ENCODE measurements around the gene TMEM108. TPM values are rescaled to one million over a fixed set of nuclear protein-coding genes. Genes with fewer than 3 reads are reported as not detected.

The TMEM108 gene
- total RNA-seq, 2 experiments from 2014 or later = not detected

DNA sequence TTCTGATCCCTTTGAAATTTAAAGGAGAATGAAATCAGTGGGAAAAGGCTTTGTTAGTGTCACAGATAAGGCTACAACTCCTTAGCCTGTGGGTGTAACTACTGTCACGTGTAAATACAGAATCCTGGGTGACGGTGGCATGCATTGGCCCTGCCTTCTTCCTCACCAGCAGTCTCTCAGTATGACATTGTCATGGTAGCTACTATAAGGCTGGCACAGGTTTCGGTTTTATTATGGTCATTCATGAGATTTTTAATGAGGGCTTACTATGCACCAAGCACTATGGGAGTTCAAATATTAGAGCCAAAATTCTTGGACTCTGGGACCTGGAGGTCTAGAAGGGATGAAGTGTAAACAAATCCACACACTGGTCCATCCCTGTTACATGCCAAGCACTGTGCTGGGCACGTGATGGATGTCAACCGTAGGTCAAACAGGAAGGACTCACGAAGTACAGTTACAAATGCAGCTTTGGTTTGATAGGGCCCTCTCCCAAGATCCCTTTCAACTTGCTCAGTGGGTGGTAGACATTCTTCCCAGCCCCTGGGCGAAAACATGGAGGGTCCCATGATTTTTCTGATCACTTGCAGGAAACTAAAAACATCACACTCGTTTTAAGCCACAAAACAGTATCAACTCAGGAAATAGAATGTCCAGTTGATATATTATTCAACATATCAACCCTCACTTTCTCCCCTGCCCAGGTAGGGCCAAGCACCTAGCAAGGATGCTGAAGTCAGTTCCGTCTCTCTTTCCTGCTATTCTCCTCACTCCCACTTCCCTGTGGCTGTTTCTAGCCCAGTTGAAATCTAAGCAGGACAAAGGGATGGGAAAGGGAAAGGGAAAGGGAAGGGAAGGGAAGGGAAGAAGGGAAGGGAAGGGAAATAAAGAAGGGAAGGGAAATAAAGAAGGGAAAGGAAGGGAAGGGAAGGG, 387.0 kb downstream of the TMEM108 start:
- H3K36me3 ChIP-seq (ENCODE audit: insufficient read depth, low read length) = no peaks in the 10 kb centered on the region
- no peaks in the 10 kb centered on the region for H4K20me1 ChIP-seq (ENCODE audit: insufficient read depth, low read length)
- intact Hi-C loops (cut with micrococcal nuclease; ENCODE audit: unreplicated experiment) = loop anchor here (5.0 kb wide), 2 partner anchors 38 to 698 kb away; no protein-coding TSS in a partner anchor
- no peak overlapping the region for H3K4me3 ChIP-seq (ENCODE audit: low read depth, low read length, poor library complexity, severe bottlenecking)
- H3K27ac ChIP-seq (ENCODE audit: low read depth, low read length, poor library complexity, severe bottlenecking) = no peak overlapping the region
- TF ChIP-seq, protein P1, sequence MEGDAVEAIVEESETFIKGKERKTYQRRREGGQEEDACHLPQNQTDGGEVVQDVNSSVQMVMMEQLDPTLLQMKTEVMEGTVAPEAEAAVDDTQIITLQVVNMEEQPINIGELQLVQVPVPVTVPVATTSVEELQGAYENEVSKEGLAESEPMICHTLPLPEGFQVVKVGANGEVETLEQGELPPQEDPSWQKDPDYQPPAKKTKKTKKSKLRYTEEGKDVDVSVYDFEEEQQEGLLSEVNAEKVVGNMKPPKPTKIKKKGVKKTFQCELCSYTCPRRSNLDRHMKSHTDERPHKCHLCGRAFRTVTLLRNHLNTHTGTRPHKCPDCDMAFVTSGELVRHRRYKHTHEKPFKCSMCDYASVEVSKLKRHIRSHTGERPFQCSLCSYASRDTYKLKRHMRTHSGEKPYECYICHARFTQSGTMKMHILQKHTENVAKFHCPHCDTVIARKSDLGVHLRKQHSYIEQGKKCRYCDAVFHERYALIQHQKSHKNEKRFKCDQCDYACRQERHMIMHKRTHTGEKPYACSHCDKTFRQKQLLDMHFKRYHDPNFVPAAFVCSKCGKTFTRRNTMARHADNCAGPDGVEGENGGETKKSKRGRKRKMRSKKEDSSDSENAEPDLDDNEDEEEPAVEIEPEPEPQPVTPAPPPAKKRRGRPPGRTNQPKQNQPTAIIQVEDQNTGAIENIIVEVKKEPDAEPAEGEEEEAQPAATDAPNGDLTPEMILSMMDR (conservative IDR thresholded peaks at IDR 0.05; ENCODE audit: low read length) = no peak
- no peak overlapping the region for H2AFZ ChIP-seq (ENCODE audit: low read length)
- no peaks in the 10 kb centered on the region for H3K9me3 ChIP-seq (ENCODE audit: low read length)
- no peaks in the 10 kb centered on the region for H3K79me2 ChIP-seq (ENCODE audit: insufficient read depth, low read depth, low read length)
- CTCF ChIA-PET (ENCODE audit: unreplicated experiment) = no interaction called here
- DNase-seq (ENCODE audit: low spot score) = no peak
- no TSS peak for BruUV-seq (replicated peaks)
- POLR2A ChIA-PET = no interaction called here
- no peaks in the 10 kb centered on the region for H3K9me2 ChIP-seq (ENCODE audit: insufficient read depth, low read length)
- no peak overlapping the region for H3K4me2 ChIP-seq (ENCODE audit: low read length)
- peaks cover 4% of the 10 kb centered on the region for H3K4me1 ChIP-seq (ENCODE audit: insufficient read depth, low read length, poor library complexity, severe bottlenecking)

DNA sequence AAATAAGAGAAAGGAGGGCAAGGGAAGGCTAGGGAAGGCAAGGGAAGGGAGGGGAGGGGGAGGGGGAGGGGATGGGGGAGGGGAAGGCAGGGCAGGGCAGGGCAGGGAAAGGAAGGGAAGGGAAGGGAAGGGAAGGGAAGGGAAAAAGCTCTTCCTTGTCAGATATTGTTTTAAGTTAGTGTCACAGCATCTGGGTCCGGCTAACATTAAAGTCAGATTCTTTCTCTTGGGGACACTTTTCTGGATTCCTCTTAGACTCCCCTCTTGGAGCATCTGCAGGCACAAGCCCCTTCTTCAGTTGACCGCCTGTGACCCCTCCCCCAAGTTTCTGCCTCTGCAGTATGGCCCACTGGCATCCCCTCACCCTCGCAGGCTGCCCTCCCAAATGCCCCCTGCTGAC, 387.7 kb downstream of the TMEM108 start:
- no peaks in the 10 kb centered on the region for H3K36me3 ChIP-seq (ENCODE audit: insufficient read depth, low read length)
- no peak overlapping the region for H3K4me2 ChIP-seq (ENCODE audit: low read length)
- peaks cover 4% of the 10 kb centered on the region for H3K4me1 ChIP-seq (ENCODE audit: insufficient read depth, low read length, poor library complexity, severe bottlenecking)
- H3K4me3 ChIP-seq (ENCODE audit: low read depth, low read length, poor library complexity, severe bottlenecking) = no peak overlapping the region
- BruUV-seq (replicated peaks) = no TSS peak
- intact Hi-C loops (cut with micrococcal nuclease; ENCODE audit: unreplicated experiment) = no loop called here
- H2AFZ ChIP-seq (ENCODE audit: low read length) = no peak overlapping the region
- no peaks in the 10 kb centered on the region for H3K9me2 ChIP-seq (ENCODE audit: insufficient read depth, low read length)
- POLR2A ChIA-PET = interaction anchor here (0.6 to 0.9 kb wide), 2 partner anchors 87 to 107 kb away, joined by 3 read pairs; no protein-coding TSS in a partner anchor
- H3K79me2 ChIP-seq (ENCODE audit: insufficient read depth, low read depth, low read length) = no peaks in the 10 kb centered on the region
- no peak overlapping the region for H3K27ac ChIP-seq (ENCODE audit: low read depth, low read length, poor library complexity, severe bottlenecking)
- no peak for DNase-seq (ENCODE audit: low spot score)
- TF ChIP-seq EZH2phosphoT487 (IDR thresholded peaks at IDR 0.05; ENCODE audit: borderline replicate concordance, low read depth, low read length) = no peak
- TF ChIP-seq, protein P1 (conservative IDR thresholded peaks at IDR 0.05; ENCODE audit: low read length) = no peak
- no peaks in the 10 kb centered on the region for H3K9me3 ChIP-seq (ENCODE audit: low read length)
- CTCF ChIA-PET (ENCODE audit: unreplicated experiment) = no interaction called here
- H4K20me1 ChIP-seq (ENCODE audit: insufficient read depth, low read length) = no peaks in the 10 kb centered on the region

DNA sequence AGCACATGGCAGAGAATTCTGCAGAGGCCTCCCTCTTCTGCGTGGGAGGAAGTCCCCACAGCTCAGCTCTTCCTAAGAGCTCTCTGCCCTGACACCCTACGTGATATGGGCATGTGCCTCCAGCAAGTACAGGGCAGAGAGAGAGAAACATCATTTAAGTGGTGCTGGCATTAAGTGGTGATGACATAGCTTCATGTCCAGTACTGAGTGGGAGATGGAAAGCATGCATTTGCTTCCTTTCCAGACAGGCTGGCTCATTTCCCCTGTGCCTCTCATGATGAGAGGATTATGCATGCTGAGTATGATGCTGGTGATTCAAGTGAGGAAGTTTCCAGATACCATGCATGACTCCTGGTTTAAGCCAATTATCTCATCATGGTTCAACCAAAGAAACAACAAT, 388.5 kb downstream of the TMEM108 start:
- H3K4me3 ChIP-seq (ENCODE audit: low read depth, low read length, poor library complexity, severe bottlenecking) = no peak overlapping the region
- no peaks in the 10 kb centered on the region for H3K9me3 ChIP-seq (ENCODE audit: low read length)
- no peak overlapping the region for H2AFZ ChIP-seq (ENCODE audit: low read length)
- intact Hi-C loops (cut with micrococcal nuclease; ENCODE audit: unreplicated experiment) = no loop called here
- no peak overlapping the region for H3K27ac ChIP-seq (ENCODE audit: low read depth, low read length, poor library complexity, severe bottlenecking)
- H4K20me1 ChIP-seq (ENCODE audit: insufficient read depth, low read length) = no peaks in the 10 kb centered on the region
- H3K4me2 ChIP-seq (ENCODE audit: low read length) = no peak overlapping the region
- no peaks in the 10 kb centered on the region for H3K9me2 ChIP-seq (ENCODE audit: insufficient read depth, low read length)
- no peaks in the 10 kb centered on the region for H3K79me2 ChIP-seq (ENCODE audit: insufficient read depth, low read depth, low read length)
- no TSS peak for BruUV-seq (replicated peaks)
- POLR2A ChIA-PET = interaction anchor here (0.6 to 0.9 kb wide), 2 partner anchors 88 to 108 kb away, joined by 3 read pairs; no protein-coding TSS in a partner anchor
- TF ChIP-seq, protein P1 (conservative IDR thresholded peaks at IDR 0.05; ENCODE audit: low read length) = no peak
- no peak for TF ChIP-seq EZH2phosphoT487 (IDR thresholded peaks at IDR 0.05; ENCODE audit: borderline replicate concordance, low read depth, low read length)
- CTCF ChIA-PET (ENCODE audit: unreplicated experiment) = no interaction called here
- H3K36me3 ChIP-seq (ENCODE audit: insufficient read depth, low read length) = no peaks in the 10 kb centered on the region
- no peak for DNase-seq (ENCODE audit: low spot score)
- H3K4me1 ChIP-seq (ENCODE audit: insufficient read depth, low read length, poor library complexity, severe bottlenecking) = peaks cover 4% of the 10 kb centered on the region
